Progenitor cell of endocrine pancreas (in vitro differentiated cells): Measurements from ENCODE around the gene PYGM. TPM values are rescaled to one million over a fixed set of nuclear protein-coding genes. Genes with fewer than 3 reads are reported as not detected.
A peak's percentile ranks its signal among the peaks of the same experiment; 100 is the strongest.

ENCODE experiments used
- DNase-seq: peaks from one replicate; pipeline ENCODE4 v3.0.0; 2021; ENCODE audit warnings: low spot score; ENCODE audit not compliant: unreplicated experiment
- H3K27ac Mint-ChIP-seq: 2 replicates; pipeline ENCODE4 v1.8.0; 2021; ENCODE audit warnings: mild to moderate bottlenecking, moderate library complexity, mixed read lengths
- H3K27me3 Mint-ChIP-seq: 2 replicates; pipeline ENCODE4 v1.8.0; 2021; ENCODE audit warnings: mixed read lengths
- H3K36me3 Mint-ChIP-seq: 2 replicates; pipeline ENCODE4 v1.8.0; 2022; ENCODE audit warnings: mixed read lengths; ENCODE audit not compliant: insufficient read depth
- H3K4me1 Mint-ChIP-seq: 2 replicates; pipeline ENCODE4 v1.8.0; 2021; ENCODE audit warnings: low read depth, mixed read lengths
- H3K4me3 Mint-ChIP-seq: 2 replicates; pipeline ENCODE4 v1.8.0; 2021; ENCODE audit warnings: low read depth, mild to moderate bottlenecking, moderate library complexity, mixed read lengths
- H3K9me3 Mint-ChIP-seq: 2 replicates; pipeline ENCODE4 v1.8.0; 2021; ENCODE audit warnings: low read depth, mixed read lengths
- CTCF ChIP-seq: fragments of 200-600 bp; sonication (generic); IDR thresholded peaks from one replicate; pipeline ENCODE4 v1.5.0; 2021; ENCODE audit warnings: antibody characterized with exemption, mild to moderate bottlenecking; ENCODE audit not compliant: unreplicated experiment
- total RNA-seq: library from RNA; stranded (reverse); gene quantifications from 2 replicates; pipeline ENCODE4 v1.2.1, GENCODE V29; 2021

PYGM gene
- total RNA-seq, 1 donor from 2014 or later, result 1.6 TPM

DNA sequence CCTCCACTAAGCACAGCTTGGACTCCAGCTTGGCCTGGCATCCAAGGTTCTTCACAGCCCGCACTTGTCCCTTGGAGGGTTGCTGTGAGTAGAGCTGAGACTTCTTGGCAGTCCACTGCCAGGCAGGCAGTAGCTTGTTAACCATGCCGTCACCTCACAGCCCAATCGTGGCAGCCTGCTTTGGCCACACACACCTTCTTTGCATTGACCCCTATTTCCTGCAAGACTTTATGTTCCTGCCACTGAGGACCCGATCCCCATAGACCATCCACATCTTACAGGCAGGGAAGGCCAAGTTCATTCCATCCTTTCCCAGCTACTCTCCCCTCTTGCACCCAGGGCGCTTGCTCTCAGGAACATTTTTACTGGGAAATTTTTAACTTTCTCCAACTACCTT, 2.5 kb upstream of the PYGM start:
- peaks cover 37% of the 10 kb centered on the region for H3K4me1 Mint-ChIP-seq
- TF ChIP-seq CTCF, result no peak
- H3K9me3 Mint-ChIP-seq, result no peaks in the 10 kb centered on the region
- H3K27me3 Mint-ChIP-seq, result no peaks in the 10 kb centered on the region
- DNase-seq, result no peak
- H3K4me3 Mint-ChIP-seq, result no peak overlapping the region
- peak overlapping the region; percentile 50 for H3K27ac Mint-ChIP-seq
- H3K36me3 Mint-ChIP-seq, result peaks cover 25% of the 10 kb centered on the region

DNA sequence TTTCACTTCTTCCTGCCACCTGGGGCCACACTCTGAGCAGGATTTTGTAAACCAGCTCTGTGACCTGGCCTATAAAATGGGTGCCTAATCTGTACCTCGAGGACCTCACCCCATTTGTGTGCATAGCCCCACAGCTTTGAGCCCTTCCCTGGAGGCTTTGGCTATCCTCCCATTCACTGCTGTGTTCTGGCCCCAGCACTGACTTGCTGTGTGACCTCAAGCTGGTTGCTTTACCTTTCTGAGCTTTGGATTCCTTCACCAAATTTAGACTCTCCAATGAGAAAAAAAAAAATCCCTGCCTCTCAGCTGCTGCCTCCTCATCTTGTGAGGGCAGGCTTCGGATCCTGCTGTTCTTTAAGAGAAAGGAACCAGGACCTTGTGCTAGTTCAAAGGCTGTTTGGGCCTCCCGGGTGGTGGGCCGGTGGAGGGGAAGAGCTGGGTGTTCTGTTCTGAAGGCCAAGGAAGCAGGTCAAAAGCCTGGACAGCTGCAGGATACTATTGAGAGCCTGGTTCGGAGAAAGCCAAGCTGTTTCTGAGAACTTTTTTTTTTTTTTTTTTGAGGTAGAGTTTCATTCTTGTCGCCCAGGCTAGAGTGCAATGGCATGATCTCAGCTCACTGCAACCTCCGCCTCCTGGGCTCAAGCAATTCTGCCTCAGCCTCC, 1.1 kb upstream of the PYGM start:
- H3K4me1 Mint-ChIP-seq, result peaks cover 37% of the 10 kb centered on the region
- no peak for DNase-seq
- H3K27ac Mint-ChIP-seq, result no peak overlapping the region
- peaks cover 23% of the 10 kb centered on the region for H3K36me3 Mint-ChIP-seq
- no peaks in the 10 kb centered on the region for H3K27me3 Mint-ChIP-seq
- no peaks in the 10 kb centered on the region for H3K9me3 Mint-ChIP-seq
- no peak overlapping the region for H3K4me3 Mint-ChIP-seq
- TF ChIP-seq CTCF, result no peak

DNA sequence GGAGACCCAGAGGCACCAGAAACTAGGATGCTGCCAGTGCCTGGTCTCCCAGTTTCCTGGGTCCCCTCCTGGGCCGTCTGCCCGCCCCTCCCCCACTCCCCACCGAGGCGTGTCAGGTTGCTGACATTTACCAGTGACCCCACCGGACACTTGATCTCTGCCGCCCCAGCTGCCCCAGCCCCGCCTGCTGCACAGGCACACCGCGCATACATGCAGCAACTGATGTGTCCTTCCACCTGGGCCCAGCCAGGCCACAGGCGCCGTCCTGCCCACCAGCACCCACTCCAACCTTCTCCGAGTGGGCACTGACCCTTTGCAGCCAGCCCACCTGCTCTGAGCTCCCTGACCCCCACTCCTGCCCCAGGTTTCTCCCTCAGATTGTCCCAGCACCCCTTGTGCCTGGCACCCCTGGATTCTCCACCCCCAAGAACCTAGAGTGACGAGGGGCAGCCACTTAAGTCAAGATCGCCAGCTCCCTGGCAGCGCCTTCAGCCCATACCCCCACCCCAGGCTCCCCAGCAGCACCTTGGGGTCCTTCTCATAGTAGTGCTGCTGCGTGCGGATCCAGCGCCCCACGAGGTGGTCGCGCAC, 548 bp downstream of the PYGM start:
- Mint-ChIP-seq H3K36me3 (peaks cover 12% of the 10 kb centered on the region), H3K4me1 (peaks cover 28% of the 10 kb centered on the region), H3K27me3 (no peaks in the 10 kb centered on the region), H3K4me3 (no peak overlapping the region), H3K9me3 (no peaks in the 10 kb centered on the region), H3K27ac (no peak overlapping the region)
- no peak for DNase-seq
- no peak for TF ChIP-seq CTCF

DNA sequence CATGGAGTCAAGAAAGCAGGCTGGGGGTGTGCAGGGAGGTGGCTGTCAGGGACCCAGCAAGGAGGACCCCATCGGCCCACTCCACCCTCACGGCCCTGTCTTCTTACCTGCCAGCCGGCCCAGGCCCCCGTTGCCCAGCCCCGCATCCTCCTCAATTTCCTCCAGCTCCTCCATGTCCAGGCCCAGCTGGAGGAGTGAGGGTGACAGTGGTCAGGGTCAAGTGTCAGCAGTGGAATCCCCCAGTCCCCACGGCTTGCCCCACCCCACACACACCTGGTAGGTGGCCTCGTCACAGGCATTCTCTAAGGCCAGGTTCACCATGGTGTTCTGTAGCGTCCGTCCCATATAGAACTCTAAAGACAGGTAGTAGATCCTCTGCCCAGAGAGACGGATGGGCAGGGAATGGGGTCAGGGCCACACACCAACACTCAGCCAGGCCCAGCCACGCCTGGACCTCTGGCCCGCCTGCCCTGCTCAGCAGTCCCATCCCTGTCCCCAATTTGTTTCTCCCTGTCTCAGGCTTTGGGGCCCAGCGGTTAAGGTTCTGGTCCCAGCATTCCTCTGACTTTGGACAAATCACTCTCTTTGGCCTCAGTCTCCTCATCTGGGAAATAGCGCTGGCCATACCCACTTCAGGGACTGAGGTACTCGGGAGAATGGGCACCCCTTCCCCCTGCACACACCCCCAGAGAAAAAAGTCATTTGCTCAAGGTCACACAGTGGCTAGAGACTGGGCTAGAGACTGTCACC, 1.3 kb downstream of the PYGM start:
- H3K9me3 Mint-ChIP-seq, result no peaks in the 10 kb centered on the region
- H3K27me3 Mint-ChIP-seq, result no peaks in the 10 kb centered on the region
- H3K4me3 Mint-ChIP-seq, result no peak overlapping the region
- no peak for DNase-seq
- no peak for TF ChIP-seq CTCF
- peaks cover 8% of the 10 kb centered on the region for H3K36me3 Mint-ChIP-seq
- no peak overlapping the region for H3K27ac Mint-ChIP-seq
- peaks cover 20% of the 10 kb centered on the region for H3K4me1 Mint-ChIP-seq

DNA sequence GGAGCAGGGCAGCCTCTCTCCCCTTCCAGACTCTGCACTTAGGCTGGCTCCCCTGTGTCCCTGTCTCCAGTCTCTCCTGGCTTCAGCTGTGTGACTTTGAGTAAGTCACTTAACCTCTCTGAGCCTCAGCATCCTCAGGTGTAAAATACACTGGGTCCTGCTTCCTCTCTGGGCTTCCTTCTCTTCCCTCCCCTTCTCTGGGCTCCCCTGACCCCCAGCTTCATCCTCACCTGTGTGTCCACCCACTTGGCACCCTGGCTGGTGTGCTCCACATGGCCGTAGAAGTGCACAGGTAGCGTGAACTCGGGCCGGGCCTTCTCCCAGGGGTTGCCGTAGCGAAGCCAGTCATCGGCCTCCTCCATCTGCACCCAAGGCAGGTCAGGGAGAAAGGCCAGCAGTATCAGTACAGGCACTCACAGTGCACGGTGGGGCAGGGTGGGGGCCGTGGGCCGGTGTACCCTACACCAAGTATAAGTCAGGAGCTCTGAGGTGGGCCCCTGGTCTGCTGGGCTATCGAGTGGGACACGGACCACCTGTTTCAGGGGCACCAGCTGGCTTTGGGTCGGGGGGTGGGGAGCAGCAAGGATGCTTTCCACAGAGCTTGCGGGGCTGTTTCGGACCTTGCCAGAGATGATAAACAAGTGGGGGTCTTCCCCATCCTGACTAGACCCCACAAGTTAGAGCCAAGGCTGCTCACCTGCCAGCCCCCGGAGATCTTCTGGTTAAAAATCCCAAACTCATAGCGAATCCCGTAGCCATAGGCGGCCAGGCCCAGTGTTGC, 2.0 kb downstream of the PYGM start:
- Mint-ChIP-seq H3K36me3 (peaks cover 7% of the 10 kb centered on the region), H3K27ac (no peak overlapping the region), H3K9me3 (no peaks in the 10 kb centered on the region), H3K4me1 (peaks cover 14% of the 10 kb centered on the region), H3K27me3 (no peaks in the 10 kb centered on the region), H3K4me3 (no peak overlapping the region)
- DNase-seq, result no peak
- TF ChIP-seq CTCF, result no peak
